ENCODE results near the gene DSP.

Gene DSP

GRCh38 chr6:7615611-7616383, 74.3 kb downstream of the DSP start:
- peak; percentile 77 for DNase-seq

DNA sequence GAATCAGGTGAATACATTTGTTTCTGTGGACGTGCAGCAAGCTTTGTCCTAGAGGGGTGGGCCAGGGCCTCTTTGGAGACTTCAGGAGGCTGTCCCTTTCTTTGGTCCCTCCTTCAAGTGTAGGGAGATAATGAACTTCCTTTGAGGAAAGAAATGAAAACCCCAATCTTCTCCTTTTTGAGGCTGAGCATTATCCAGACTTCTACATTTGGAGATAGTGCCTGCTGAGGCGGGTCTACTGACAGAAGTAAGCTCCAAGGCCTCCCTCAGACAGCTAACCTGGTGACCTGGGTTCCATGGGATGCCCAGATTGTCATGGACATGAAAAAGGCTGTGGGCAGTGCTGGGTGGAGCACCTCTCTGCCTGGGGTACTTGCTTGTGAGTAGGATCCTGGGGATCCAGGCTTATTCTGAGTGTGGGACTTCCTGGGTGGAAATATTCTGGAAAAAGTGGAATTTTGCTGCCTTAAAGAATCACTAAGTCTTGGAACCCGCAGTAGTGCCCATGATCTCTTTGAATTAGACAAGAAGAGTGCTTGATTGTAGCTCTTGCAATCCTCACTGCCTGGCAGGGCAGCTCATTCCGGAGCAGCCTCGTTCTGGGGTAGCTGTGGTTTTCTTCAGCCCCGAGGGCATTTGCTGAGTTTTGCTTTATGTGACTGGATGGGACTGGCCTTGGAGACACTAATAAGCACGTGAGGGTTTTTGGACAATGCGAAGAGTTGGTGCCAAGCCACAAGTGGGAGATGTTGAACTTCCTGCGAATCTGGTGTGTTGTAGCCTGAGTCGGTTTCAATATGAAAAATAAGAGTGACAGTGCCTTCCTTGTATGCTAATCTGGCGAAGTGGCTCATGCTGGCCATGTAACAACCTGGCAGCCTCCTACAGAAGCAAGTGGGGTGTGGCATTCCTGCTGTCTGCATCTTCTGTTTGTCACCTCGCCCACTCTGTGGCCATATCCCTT, 76.6 kb downstream of the DSP start:
- DNase-seq = peak; percentile 41

DNA sequence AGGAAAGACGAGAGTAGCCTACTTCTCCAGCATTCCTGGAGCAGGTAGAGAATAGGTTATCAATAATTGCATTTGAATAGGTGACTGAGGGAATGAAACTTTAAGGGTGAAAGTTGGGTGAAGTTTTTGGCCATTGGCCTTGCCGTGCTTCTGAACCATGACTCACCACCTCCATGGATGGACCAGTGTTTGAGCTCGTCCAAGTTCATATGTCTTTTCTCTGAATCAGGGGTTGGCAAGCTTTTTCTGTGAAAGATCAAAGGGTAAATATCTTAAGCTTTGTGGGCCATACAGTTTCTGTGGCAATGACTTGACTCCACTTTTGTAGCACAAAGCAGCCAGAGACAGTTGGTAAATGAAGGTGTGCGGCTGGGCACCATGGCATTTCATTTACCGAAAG, 80.3 kb downstream of the DSP start:
- DNase-seq = no peak

- peak; percentile 17 for DNase-seq
Observed at GRCh38 chr6:7624796-7625710, 83.6 kb downstream of the DSP start.

DNA sequence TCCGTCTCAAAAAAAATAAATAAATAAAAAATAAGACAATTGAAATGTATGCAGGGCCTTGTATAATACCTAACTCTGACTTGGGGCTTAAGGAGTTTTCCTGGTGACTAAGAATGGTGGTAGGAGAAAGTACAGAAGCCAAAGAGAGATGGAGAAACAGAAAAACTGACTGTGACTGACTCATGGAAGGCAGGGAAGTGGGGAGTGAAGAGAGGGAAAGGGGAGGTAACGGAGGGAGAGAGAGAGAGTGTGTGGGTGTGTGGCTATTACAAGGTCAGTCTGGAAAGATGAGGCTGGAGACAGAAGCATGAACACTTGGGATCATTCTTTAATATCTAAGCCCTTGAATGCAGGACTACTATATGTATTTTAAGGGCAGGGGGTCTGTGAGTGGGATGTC, 87.0 kb downstream of the DSP start:
- no peak for DNase-seq

DNA sequence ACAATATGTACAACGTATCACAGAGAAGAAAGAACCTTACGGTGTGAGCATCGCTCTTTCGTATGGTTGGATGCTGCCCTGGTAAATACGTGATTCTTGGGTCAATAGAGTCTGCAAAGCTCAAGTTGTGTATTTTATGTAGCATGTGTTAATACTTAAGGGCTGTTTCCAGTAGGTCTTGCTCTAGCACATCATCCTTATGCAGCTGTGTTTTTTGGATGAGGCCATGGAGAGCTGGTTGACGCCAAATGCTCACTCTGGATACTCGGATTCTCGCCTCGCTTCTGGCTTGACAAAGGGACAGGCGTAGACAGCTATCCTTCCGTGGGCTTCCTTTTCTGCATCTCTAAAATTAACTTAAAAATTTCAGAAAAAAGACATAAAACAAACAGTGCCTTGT, 87.4 kb downstream of the DSP start:
- DNase-seq = no peak

DNA sequence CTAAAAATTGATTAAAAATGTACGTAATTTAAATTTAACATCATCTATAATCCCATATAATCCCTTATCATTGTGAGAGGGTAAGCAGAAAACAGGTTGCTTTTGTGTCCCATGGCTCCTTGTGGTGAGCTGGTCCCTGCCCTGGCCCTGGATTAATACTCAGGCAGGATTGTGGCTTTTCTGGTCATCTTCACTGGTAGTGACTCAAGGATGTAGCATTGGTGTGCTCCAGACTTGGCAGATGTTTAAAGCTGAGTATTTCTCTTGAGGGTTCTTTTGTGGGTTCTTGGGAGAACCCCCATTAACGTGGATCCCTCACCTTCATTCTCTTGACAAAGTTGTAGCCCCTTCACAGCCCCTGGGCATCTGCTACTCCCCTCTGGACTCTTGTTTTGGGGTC, 87.8 kb downstream of the DSP start:
- DNase-seq = no peak

DNA sequence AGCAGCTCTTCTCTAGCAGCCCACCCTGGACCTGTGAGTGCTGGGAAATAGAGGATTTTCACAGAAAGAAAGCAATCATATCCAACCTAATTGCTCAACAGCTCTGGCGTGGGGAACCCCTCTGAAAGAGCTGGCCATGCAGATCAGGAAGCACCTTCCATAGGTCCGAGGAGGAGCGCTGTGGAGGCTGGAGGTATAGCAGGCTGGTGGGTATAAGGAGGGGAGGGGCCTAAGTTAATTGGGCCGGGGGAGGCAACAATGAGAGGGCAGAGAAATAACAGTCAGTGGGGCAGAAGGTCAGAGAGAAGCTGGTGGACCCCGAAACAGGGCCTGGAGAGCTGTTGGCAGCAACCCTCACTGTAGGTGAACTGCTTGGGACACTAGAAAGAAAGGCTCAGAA, 89.3 kb downstream of the DSP start:
- no peak for DNase-seq

DNA sequence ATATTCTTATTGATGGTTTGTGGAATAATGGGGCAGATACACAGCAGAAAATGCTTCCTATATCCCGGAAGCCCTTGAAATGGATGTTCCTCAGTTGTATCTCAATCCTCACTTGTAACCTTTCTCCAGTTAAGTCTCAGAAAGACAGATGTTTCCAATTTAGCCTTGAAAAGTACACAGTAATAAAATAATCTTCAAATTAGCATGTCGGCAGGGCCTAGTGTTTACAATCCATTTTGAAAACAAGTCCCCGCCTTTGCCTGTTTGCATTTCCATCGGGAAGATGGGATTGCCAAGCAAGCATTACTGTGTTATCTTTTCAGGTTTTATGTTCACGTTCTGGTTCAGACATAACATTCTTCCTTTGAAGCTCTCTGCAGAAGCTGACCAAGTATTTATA, 90.0 kb downstream of the DSP start:
- DNase-seq = no peak

DNA sequence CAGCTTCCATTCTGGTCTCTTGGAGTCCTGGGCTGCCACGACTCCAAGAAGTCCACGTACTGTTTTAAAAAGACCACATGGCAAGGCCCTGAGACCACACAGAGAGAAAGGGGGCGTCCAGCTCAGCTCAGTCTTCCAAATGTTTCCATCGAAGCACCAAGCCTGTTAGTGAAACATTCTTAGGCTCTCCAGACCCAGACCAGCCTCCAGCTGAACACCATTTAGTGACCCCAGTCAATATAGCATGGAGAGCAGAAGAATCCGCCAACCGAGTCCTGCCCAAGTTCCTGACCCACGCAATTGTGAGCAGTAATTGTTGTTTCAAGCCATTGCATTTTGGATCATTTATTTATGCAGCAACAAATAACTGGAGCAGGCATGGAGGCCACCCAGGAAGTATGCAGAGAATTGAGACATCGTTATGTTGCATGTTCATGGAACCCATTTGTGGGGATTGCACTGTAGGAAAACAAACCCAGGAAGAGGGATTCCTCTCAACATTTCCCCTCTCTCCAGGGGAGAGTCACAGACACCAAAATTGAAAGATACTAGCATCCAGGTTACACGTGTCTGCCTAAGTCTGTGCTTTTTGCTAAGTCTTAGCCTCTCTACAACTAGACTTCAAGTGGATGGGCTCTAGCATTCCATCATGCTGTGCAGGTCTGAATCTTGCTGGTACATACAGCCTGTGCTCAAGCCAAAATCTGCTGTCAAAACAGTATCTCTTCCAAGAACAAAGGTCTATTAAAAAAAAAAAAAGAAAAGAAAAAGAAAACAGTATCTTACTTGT, 91.2 kb downstream of the DSP start:
- DNase-seq = no peak

DNA sequence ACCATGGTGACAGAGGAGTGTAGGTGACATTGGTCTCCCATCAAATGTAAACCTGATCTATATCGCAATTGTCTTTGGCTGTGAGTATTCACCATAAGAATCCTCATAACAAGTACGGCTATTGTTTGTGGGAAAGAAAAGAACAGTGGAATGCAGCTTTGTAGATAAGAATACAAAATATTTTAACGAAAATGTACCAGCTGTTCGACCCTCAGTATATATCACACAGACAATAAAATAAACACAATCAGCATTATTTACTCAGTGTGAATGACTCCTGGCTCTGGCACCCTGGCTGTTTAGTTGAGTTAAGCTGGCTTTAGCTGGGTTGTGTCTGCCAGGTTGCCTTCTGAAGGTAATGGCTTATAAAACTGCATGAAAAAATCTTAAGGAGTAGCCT, 91.9 kb downstream of the DSP start:
- no peak for DNase-seq

GRCh38 chr6:7636151-7636550, 94.7 kb downstream of the DSP start:
- no peak for DNase-seq
